ENCODE data around the gene RPS14. TPM values are rescaled to one million over a fixed set of nuclear protein-coding genes. Genes with fewer than 3 reads are reported as not detected.
"Not testable (repeated sequence)": the region's sequence is repeated elsewhere in the genome, so short reads cannot be mapped to it uniquely, and the experiment has no call there.

The RPS14 gene
- total RNA-seq, 1 donor from 2014 or later: 1,941 TPM

DNA sequence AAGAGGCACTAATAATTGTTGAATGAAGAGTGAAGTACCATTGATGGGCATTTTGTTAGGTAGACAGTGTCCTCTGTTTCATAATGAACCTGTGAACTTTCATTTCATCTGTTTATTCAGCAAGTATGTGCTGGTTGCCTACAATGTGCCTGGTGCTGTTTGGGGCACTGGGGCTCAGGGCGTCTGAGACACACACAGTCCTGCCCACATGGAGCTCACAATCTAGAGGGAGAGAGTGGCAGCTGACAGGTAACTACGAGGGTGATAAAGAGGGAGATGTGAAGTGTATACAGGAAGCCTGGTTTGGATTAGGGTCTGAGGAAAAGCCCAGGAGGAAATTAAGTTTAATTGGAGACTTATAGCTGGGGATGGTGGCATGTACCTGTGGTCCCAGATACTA is 29.9 kb upstream of the RPS14 start:
- DNase-seq (ENCODE audit: low spot score, unreplicated experiment): no peak
- TF ChIP-seq, protein P1, sequence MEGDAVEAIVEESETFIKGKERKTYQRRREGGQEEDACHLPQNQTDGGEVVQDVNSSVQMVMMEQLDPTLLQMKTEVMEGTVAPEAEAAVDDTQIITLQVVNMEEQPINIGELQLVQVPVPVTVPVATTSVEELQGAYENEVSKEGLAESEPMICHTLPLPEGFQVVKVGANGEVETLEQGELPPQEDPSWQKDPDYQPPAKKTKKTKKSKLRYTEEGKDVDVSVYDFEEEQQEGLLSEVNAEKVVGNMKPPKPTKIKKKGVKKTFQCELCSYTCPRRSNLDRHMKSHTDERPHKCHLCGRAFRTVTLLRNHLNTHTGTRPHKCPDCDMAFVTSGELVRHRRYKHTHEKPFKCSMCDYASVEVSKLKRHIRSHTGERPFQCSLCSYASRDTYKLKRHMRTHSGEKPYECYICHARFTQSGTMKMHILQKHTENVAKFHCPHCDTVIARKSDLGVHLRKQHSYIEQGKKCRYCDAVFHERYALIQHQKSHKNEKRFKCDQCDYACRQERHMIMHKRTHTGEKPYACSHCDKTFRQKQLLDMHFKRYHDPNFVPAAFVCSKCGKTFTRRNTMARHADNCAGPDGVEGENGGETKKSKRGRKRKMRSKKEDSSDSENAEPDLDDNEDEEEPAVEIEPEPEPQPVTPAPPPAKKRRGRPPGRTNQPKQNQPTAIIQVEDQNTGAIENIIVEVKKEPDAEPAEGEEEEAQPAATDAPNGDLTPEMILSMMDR (IDR thresholded peaks at IDR 0.05; ENCODE audit: unreplicated experiment): no peak
- H3K4me1 Mint-ChIP-seq (ENCODE audit: low read depth): peaks cover 16% of the 10 kb centered on the region
- H3K36me3 Mint-ChIP-seq (ENCODE audit: insufficient read depth): no peaks in the 10 kb centered on the region
- H3K27ac Mint-ChIP-seq: no peak overlapping the region
- H3K9me3 Mint-ChIP-seq (ENCODE audit: low read depth): no peaks in the 10 kb centered on the region
- H3K4me3 Mint-ChIP-seq (ENCODE audit: low read depth): no peak overlapping the region
- no peaks in the 10 kb centered on the region for H3K27me3 Mint-ChIP-seq

GRCh38 chr5:150476568-150476967 is 27.0 kb upstream of the RPS14 start:
- H3K27ac Mint-ChIP-seq: not testable (repeated sequence)

GRCh38 chr5:150473673-150474358 is 24.3 kb upstream of the RPS14 start:
- H3K27ac Mint-ChIP-seq: peak overlapping the region; percentile 88

More at GRCh38 chr5:150476568-150476967, 27.0 kb upstream of the RPS14 start:
- H3K27me3 Mint-ChIP-seq; H3K36me3 Mint-ChIP-seq (ENCODE audit: insufficient read depth); H3K9me3 Mint-ChIP-seq (ENCODE audit: low read depth); DNase-seq (ENCODE audit: low spot score, unreplicated experiment); H3K4me3 Mint-ChIP-seq (ENCODE audit: low read depth): not testable (repeated sequence)
- H3K4me1 Mint-ChIP-seq (ENCODE audit: low read depth): peaks cover 19% of the 10 kb centered on the region

GRCh38 chr5:150469718-150470469 is 20.4 kb upstream of the RPS14 start:
- no peaks in the 10 kb centered on the region for H3K27me3 Mint-ChIP-seq
- H3K27ac Mint-ChIP-seq: no peak overlapping the region
- H3K36me3 Mint-ChIP-seq (ENCODE audit: insufficient read depth): no peaks in the 10 kb centered on the region
- peaks cover 12% of the 10 kb centered on the region for H3K4me1 Mint-ChIP-seq (ENCODE audit: low read depth)
- no peaks in the 10 kb centered on the region for H3K9me3 Mint-ChIP-seq (ENCODE audit: low read depth)
- H3K4me3 Mint-ChIP-seq (ENCODE audit: low read depth): no peak overlapping the region
- DNase-seq (ENCODE audit: low spot score, unreplicated experiment): no peak
- TF ChIP-seq, protein P1 (IDR thresholded peaks at IDR 0.05; ENCODE audit: unreplicated experiment): no peak

More at GRCh38 chr5:150473673-150474358, 24.3 kb upstream of the RPS14 start:
- Mint-ChIP-seq H3K27me3 (no peaks in the 10 kb centered on the region), H3K9me3 (ENCODE audit: low read depth) (no peaks in the 10 kb centered on the region), H3K36me3 (ENCODE audit: insufficient read depth) (no peaks in the 10 kb centered on the region), H3K4me3 (ENCODE audit: low read depth) (no peak overlapping the region), H3K4me1 (ENCODE audit: low read depth) (peaks cover 16% of the 10 kb centered on the region)
- DNase-seq (ENCODE audit: low spot score, unreplicated experiment): no peak
- TF ChIP-seq, protein P1 (IDR thresholded peaks at IDR 0.05; ENCODE audit: unreplicated experiment): no peak

DNA sequence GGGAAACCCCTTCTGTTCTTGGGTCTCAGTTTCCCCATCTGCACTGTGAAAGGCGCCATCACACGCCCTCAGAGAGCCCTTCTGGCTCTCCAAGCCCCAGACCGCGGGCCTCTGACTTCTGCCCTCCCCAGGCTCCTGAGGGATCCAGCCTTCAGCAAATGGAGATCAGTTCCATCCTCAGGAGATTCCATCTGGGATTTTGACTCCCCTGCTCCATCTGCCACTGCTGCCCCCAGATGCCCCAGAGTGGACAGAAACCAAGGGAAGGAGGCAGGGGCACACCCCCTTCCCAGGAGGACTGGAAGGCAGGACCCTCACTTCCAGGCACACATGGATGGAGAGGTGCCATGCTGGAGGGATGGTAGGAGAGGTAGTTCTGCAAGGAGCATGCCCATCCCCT is 18.7 kb upstream of the RPS14 start:
- no peaks in the 10 kb centered on the region for H3K27me3 Mint-ChIP-seq
- H3K27ac Mint-ChIP-seq: no peak overlapping the region
- no peak overlapping the region for H3K4me3 Mint-ChIP-seq (ENCODE audit: low read depth)
- TF ChIP-seq, protein P1 (IDR thresholded peaks at IDR 0.05; ENCODE audit: unreplicated experiment): no peak
- peaks cover 5% of the 10 kb centered on the region for H3K4me1 Mint-ChIP-seq (ENCODE audit: low read depth)
- no peak for DNase-seq (ENCODE audit: low spot score, unreplicated experiment)
- no peaks in the 10 kb centered on the region for H3K9me3 Mint-ChIP-seq (ENCODE audit: low read depth)
- H3K36me3 Mint-ChIP-seq (ENCODE audit: insufficient read depth): no peaks in the 10 kb centered on the region
